Left colon (tissue), 2 donors: ENCODE results near the gene RABGAP1. TPM values are rescaled to one million over a fixed set of nuclear protein-coding genes. Genes with fewer than 3 reads are reported as not detected.

Experiments
- ATAC-seq: fragments of 200-7000 bp; cut with Tn5 transposase; one replicate; pipeline ENCODE4 v1.9.1; 2020; ENCODE audit warnings: mild to moderate bottlenecking, moderate library complexity
- DNase-seq, 2 donors: peaks; one replicate each; pipeline ENCODE4 v3.0.0-alpha.2; 2020
- intact Hi-C, 2 donors: fragments of 100-400 bp; cut with DNase I in 1 of 2; cut with micrococcal nuclease in 1 of 2; formaldehyde crosslinking; loops; one replicate each; pipeline versions ENCODE4 v1.11.2 to v1.14.0; 2022; cut with DNase I, micrococcal nuclease
- total RNA-seq, 2 donors: library from RNA; stranded (reverse); fragmentation: NEBNext Ultra II Directional; extraction: Animal tissue kit (Norgen Biotek cat#: 25700); gene quantifications; one replicate each; pipeline ENCODE4 v1.2.1, GENCODE V29; 2021
- donor health status: DM: no; HTN: no; CAD: no.
- donor health status: DM: yes; HTN: yes; CAD: no.

RABGAP1 gene
- total RNA-seq, 2 donors from 2014 or later, result 54.5 to 58.8 TPM

GRCh38 chr9:123093141-123093540 is 152.3 kb downstream of the RABGAP1 start:
- DNase-seq (no peak), ATAC-seq (no peak)
- intact Hi-C loops, result no loop called here

- intact Hi-C loops, result no loop called here
- ATAC-seq (no peak), DNase-seq (no peak)
Measured at GRCh38 chr9:123096987-123097386, 156.2 kb downstream of the RABGAP1 start.

- no peak for DNase-seq
- no peak for ATAC-seq
- intact Hi-C loops, result no loop called here
Measured at GRCh38 chr9:123097430-123098095, 156.7 kb downstream of the RABGAP1 start.

GRCh38 chr9:123098096-123098459 is 157.3 kb downstream of the RABGAP1 start:
- ATAC-seq (no peak), DNase-seq (no peak)
- intact Hi-C loops, result no loop called here

- ATAC-seq, result no peak
- no peak for DNase-seq
- intact Hi-C loops, result no loop called here
Measured at GRCh38 chr9:123099042-123099441, 158.2 kb downstream of the RABGAP1 start.

GRCh38 chr9:123099548-123099947 is 158.7 kb downstream of the RABGAP1 start:
- intact Hi-C loops, result no loop called here
- DNase-seq, result no peak
- ATAC-seq, result no peak

GRCh38 chr9:123102375-123103113 is 161.7 kb downstream of the RABGAP1 start:
- DNase-seq, result no peak
- ATAC-seq, result no peak
- intact Hi-C loops, result no loop called here

- no peak for DNase-seq
- intact Hi-C loops, result no loop called here
Measured at GRCh38 chr9:123104807-123105206, 164.0 kb downstream of the RABGAP1 start.

GRCh38 chr9:123105490-123105889 is 164.7 kb downstream of the RABGAP1 start:
- no peak for ATAC-seq
- intact Hi-C loops, result no loop called here
- DNase-seq, result no peak

More at GRCh38 chr9:123104807-123105206, 164.0 kb downstream of the RABGAP1 start:
- no peak for ATAC-seq

- DNase-seq (no peak), ATAC-seq (no peak)
- intact Hi-C loops, result no loop called here
Measured at GRCh38 chr9:123107639-123108285, 166.9 kb downstream of the RABGAP1 start.

- no peak for ATAC-seq
- no peak for DNase-seq
- intact Hi-C loops, result no loop called here
Measured at GRCh38 chr9:123108976-123109375, 168.2 kb downstream of the RABGAP1 start.

- intact Hi-C loops, result no loop called here
- peak in 1 of 2 donors; percentile 43 for DNase-seq
- peak; percentile 57 for ATAC-seq
Measured at GRCh38 chr9:123109540-123110279, 168.9 kb downstream of the RABGAP1 start.

GRCh38 chr9:123111427-123112014 is 170.7 kb downstream of the RABGAP1 start:
- DNase-seq, result peak in 1 of 2 donors; percentile 43
- intact Hi-C loops, result no loop called here
- peak; percentile 66 for ATAC-seq

GRCh38 chr9:123112015-123112975 is 171.5 kb downstream of the RABGAP1 start:
- ATAC-seq, result peak; percentile 37
- no peak for DNase-seq
- intact Hi-C loops, result no loop called here

- DNase-seq (no peak), ATAC-seq (no peak)
- intact Hi-C loops, result no loop called here
Measured at GRCh38 chr9:123113185-123113584, 172.4 kb downstream of the RABGAP1 start.

- DNase-seq, result no peak
- intact Hi-C loops, result no loop called here
- ATAC-seq, result no peak
Measured at GRCh38 chr9:123115146-123115913, 174.5 kb downstream of the RABGAP1 start.

GRCh38 chr9:123116036-123116435 is 175.2 kb downstream of the RABGAP1 start:
- intact Hi-C loops, result no loop called here
- no peak for ATAC-seq
- no peak for DNase-seq
